Gastroesophageal sphincter (tissue), 3 donors: ENCODE measurements around the gene CLDN2.

Source experiments
- EP300 ChIP-seq: sonication (generic); formaldehyde crosslinking; IDR thresholded peaks from one replicate; pipeline ENCODE4 v1.6.1; 2017; ENCODE audit warnings: antibody characterized with exemption, mild to moderate bottlenecking
- POLR2AphosphoS5 ChIP-seq: sonication (generic); formaldehyde crosslinking; IDR thresholded peaks from one replicate; pipeline ENCODE4 v1.6.1; 2017; ENCODE audit warnings: antibody characterized with exemption
- TF ChIP-seq, protein P1 (sequence below), 4 experiments: fragments of 200-600 bp in 2 of 4; fragments of 450-650 bp in 2 of 4; sonication (generic) in 1 of 4; IDR thresholded peaks; one replicate each; pipeline ENCODE4 v1.5.1; 2017 to 2019; ENCODE audit warnings: antibody characterized with exemption in 4 of 4, mild to moderate bottlenecking in 2 of 4, moderate library complexity in 2 of 4

DNA sequence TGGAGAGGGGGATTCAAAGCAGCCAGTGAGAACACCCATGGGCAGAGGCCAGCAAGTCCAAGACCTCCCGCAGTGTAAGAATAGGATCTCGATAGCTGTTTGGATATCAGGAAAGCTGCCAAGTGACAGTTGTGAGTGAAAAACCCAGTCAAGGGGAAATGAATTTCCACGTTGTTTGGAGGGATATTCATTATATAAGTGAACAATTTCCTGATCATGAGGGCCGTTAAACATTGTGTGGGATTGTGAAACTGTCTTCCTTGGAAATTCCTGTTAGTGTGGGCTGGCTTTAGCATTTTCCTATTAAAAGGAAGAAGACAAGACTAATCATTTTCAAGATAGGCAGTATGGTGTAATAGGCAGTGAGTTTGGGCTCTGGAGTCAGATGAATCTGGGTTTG, 15.0 kb downstream of the CLDN2 start:
- TF ChIP-seq, protein P1, sequence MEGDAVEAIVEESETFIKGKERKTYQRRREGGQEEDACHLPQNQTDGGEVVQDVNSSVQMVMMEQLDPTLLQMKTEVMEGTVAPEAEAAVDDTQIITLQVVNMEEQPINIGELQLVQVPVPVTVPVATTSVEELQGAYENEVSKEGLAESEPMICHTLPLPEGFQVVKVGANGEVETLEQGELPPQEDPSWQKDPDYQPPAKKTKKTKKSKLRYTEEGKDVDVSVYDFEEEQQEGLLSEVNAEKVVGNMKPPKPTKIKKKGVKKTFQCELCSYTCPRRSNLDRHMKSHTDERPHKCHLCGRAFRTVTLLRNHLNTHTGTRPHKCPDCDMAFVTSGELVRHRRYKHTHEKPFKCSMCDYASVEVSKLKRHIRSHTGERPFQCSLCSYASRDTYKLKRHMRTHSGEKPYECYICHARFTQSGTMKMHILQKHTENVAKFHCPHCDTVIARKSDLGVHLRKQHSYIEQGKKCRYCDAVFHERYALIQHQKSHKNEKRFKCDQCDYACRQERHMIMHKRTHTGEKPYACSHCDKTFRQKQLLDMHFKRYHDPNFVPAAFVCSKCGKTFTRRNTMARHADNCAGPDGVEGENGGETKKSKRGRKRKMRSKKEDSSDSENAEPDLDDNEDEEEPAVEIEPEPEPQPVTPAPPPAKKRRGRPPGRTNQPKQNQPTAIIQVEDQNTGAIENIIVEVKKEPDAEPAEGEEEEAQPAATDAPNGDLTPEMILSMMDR (IDR thresholded peaks at IDR 0.05) = no peak
- TF ChIP-seq EP300 (no peak), POLR2AphosphoS5 (no peak)
